ENCODE data around the gene CLCN2. TPM values are rescaled to one million over a fixed set of nuclear protein-coding genes. Genes with fewer than 3 reads are reported as not detected.

The CLCN2 gene
- total RNA-seq, 4 donors from 2014 or later: 1.7 to 6.0 (median 4.0) TPM

- TF ChIP-seq CTCF (IDR thresholded peaks at IDR 0.05) (no peak), POLR2A (IDR thresholded peaks at IDR 0.05) (no peak)
- peak overlapping the region; percentile 69 for H3K4me3 ChIP-seq (ENCODE audit: low read depth, poor library complexity, severe bottlenecking)
- intact Hi-C loops (cut with DNase I; ENCODE audit: low total_unique reads): no loop called here
- DNase-seq (ENCODE audit: low spot score in 2 of 2): peak in 1 of 2 donors; percentile 90
- WGBS, 2 donors: 10 to 20% methylated on average over 13 to 17 of the region's 17 CpGs
Observed at GRCh38 chr3:184336547-184337398, 24.6 kb downstream of the CLCN2 start.

GRCh38 chr3:184335661-184336546 lies 25.5 kb downstream of the CLCN2 start:
- TF ChIP-seq POLR2A (IDR thresholded peaks at IDR 0.05) (no peak), CTCF (IDR thresholded peaks at IDR 0.05) (no peak)
- intact Hi-C loops (cut with DNase I; ENCODE audit: low total_unique reads): no loop called here
- 0 to 4% methylated on average over 14 to 29 of the region's 77 CpGs for WGBS, 2 donors
- H3K4me3 ChIP-seq (ENCODE audit: low read depth, poor library complexity, severe bottlenecking): peak overlapping the region; percentile 69
- peak; percentile 77 to 98 for DNase-seq (ENCODE audit: low spot score in 2 of 2)

- intact Hi-C loops (cut with DNase I; ENCODE audit: low total_unique reads): no loop called here
- 42 to 47% methylated on average over 4 of the region's 4 CpGs for WGBS, 2 donors
- H3K4me3 ChIP-seq (ENCODE audit: low read depth, poor library complexity, severe bottlenecking): no peak overlapping the region
- TF ChIP-seq POLR2A (IDR thresholded peaks at IDR 0.05) (no peak), CTCF (IDR thresholded peaks at IDR 0.05) (no peak)
- no peak for DNase-seq (ENCODE audit: low spot score in 2 of 2)
Observed at GRCh38 chr3:184335291-184335660, 26.1 kb downstream of the CLCN2 start.

- no peak overlapping the region for H3K4me3 ChIP-seq (ENCODE audit: low read depth, poor library complexity, severe bottlenecking)
- intact Hi-C loops (cut with DNase I; ENCODE audit: low total_unique reads): no loop called here
- no peak for TF ChIP-seq CTCF (IDR thresholded peaks at IDR 0.05)
- TF ChIP-seq POLR2A (IDR thresholded peaks at IDR 0.05): no peak
- WGBS, 2 donors: 78 to 80% methylated on average over 15 of the region's 15 CpGs
- DNase-seq (ENCODE audit: low spot score in 2 of 2): no peak
Observed at GRCh38 chr3:184334470-184335158, 26.8 kb downstream of the CLCN2 start.

- no peak for DNase-seq (ENCODE audit: low spot score in 2 of 2)
- TF ChIP-seq POLR2A (IDR thresholded peaks at IDR 0.05) (no peak), CTCF (IDR thresholded peaks at IDR 0.05) (no peak)
- 74 to 89% methylated on average over 2 to 3 of the region's 3 CpGs for WGBS, 2 donors
- H3K4me3 ChIP-seq (ENCODE audit: low read depth, poor library complexity, severe bottlenecking): no peak overlapping the region
- intact Hi-C loops (cut with DNase I; ENCODE audit: low total_unique reads): no loop called here
Observed at GRCh38 chr3:184333700-184334099, 27.7 kb downstream of the CLCN2 start.
